Fibroblast of the conjunctiva (primary cell): Measurements from ENCODE around the gene CPT1C.
A peak's percentile ranks its signal among the peaks of the same experiment; 100 is the strongest.

Experiments
- DNase-seq: peaks from one replicate; pipeline ENCODE4 v3.0.0-alpha.2; 2010; ENCODE audit warnings: low read depth

The CPT1C gene

GRCh38 chr19:49761625-49762311 is 70.9 kb downstream of the CPT1C start:
- DNase-seq, result peak; percentile 43

GRCh38 chr19:49763230-49763629 is 72.3 kb downstream of the CPT1C start, which contains the start of gene TSKS:
Gene TSKS, minus strand, starts transcription at chr19:49763306. Its CDS starts 59 bp downstream, at chr19:49763247.
- DNase-seq, result no peak
